ENCODE measurements around the gene KIF26B. TPM values are rescaled to one million over a fixed set of nuclear protein-coding genes. Genes with fewer than 3 reads are reported as not detected.

KIF26B gene
- total RNA-seq, 1 experiment from 2014 or later, result 1.6 TPM

- intact Hi-C loops (cut with micrococcal nuclease), result no loop called here
- CTCF ChIA-PET, result no interaction called here
- H3K9me3 Mint-ChIP-seq (ENCODE audit: unreplicated experiment), result peaks cover 12% of the 10 kb centered on the region
- no peaks in the 10 kb centered on the region for H3K4me1 Mint-ChIP-seq (ENCODE audit: insufficient read depth, unreplicated experiment)
- no peaks in the 10 kb centered on the region for H3K27me3 Mint-ChIP-seq (ENCODE audit: insufficient read depth, unreplicated experiment)
- no peak overlapping the region for H3K4me3 Mint-ChIP-seq (ENCODE audit: unreplicated experiment)
- BruUV-seq (replicated peaks), result no TSS peak
- H3K27ac Mint-ChIP-seq (ENCODE audit: low read depth, unreplicated experiment), result no peak overlapping the region
- no peak for TF ChIP-seq CTCF (IDR thresholded peaks at IDR 0.05; ENCODE audit: unreplicated experiment)
- no peak for DNase-seq (ENCODE audit: unreplicated experiment)
- H3K36me3 Mint-ChIP-seq (ENCODE audit: insufficient read depth, unreplicated experiment), result no peaks in the 10 kb centered on the region
- POLR2A ChIA-PET, result interaction anchor here (0.6 to 0.7 kb wide), 2 partner anchors 12 to 669 kb away, joined by 3 to 4 read pairs; no protein-coding TSS in a partner anchor
Observed at GRCh38 chr1:245212221-245212710, 57.5 kb downstream of the KIF26B start.

GRCh38 chr1:245213066-245213831, 58.5 kb downstream of the KIF26B start:
- no peak for TF ChIP-seq CTCF (IDR thresholded peaks at IDR 0.05; ENCODE audit: unreplicated experiment)
- no peaks in the 10 kb centered on the region for H3K4me1 Mint-ChIP-seq (ENCODE audit: insufficient read depth, unreplicated experiment)
- no peaks in the 10 kb centered on the region for H3K27me3 Mint-ChIP-seq (ENCODE audit: insufficient read depth, unreplicated experiment)
- intact Hi-C loops (cut with micrococcal nuclease), result no loop called here
- no peak overlapping the region for H3K4me3 Mint-ChIP-seq (ENCODE audit: unreplicated experiment)
- no peak overlapping the region for H3K27ac Mint-ChIP-seq (ENCODE audit: low read depth, unreplicated experiment)
- POLR2A ChIA-PET, result interaction anchor here (0.6 kb wide), 1 partner anchor 668 kb away, joined by 3 read pairs; no protein-coding TSS in a partner anchor
- no peak for DNase-seq (ENCODE audit: unreplicated experiment)
- H3K9me3 Mint-ChIP-seq (ENCODE audit: unreplicated experiment), result peaks cover 8% of the 10 kb centered on the region
- no peaks in the 10 kb centered on the region for H3K36me3 Mint-ChIP-seq (ENCODE audit: insufficient read depth, unreplicated experiment)
- CTCF ChIA-PET, result interaction anchor here (0.6 kb wide), 1 partner anchor 648 kb away, joined by 3 read pairs; no protein-coding TSS in a partner anchor
- no TSS peak for BruUV-seq (replicated peaks)

DNA sequence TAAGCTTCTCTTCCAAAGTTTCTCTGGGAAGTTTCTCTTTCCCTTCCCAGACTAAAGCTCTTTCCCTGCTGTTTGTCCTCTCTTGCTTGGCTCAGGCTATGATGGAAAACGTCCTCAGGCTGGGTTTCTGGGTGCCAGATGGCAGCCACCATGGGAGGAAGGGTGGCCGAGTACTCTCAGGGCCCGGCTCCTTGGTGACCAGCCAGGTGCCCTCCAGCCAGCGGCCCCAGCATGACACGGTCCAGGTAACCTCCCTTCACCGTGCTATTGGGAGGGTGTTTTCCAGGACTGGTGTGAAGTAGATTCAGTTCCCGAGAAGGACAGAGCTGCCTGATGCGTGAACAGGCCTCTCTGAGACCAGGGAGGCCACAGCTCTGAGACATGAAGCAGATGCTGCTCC, 60.3 kb downstream of the KIF26B start:
- no peaks in the 10 kb centered on the region for H3K9me3 Mint-ChIP-seq (ENCODE audit: unreplicated experiment)
- TF ChIP-seq CTCF (IDR thresholded peaks at IDR 0.05; ENCODE audit: unreplicated experiment), result no peak
- intact Hi-C loops (cut with micrococcal nuclease), result no loop called here
- no peak overlapping the region for H3K27ac Mint-ChIP-seq (ENCODE audit: low read depth, unreplicated experiment)
- CTCF ChIA-PET, result interaction anchor here (0.6 to 1.5 kb wide), 2 partner anchors 19 to 788 kb away, joined by 3 to 4 read pairs; no protein-coding TSS in a partner anchor
- POLR2A ChIA-PET, result no interaction called here
- DNase-seq (ENCODE audit: unreplicated experiment), result no peak
- no peak overlapping the region for H3K4me3 Mint-ChIP-seq (ENCODE audit: unreplicated experiment)
- H3K4me1 Mint-ChIP-seq (ENCODE audit: insufficient read depth, unreplicated experiment), result no peaks in the 10 kb centered on the region
- H3K36me3 Mint-ChIP-seq (ENCODE audit: insufficient read depth, unreplicated experiment), result no peaks in the 10 kb centered on the region
- BruUV-seq (replicated peaks), result no TSS peak
- no peaks in the 10 kb centered on the region for H3K27me3 Mint-ChIP-seq (ENCODE audit: insufficient read depth, unreplicated experiment)

- H3K4me3 Mint-ChIP-seq (ENCODE audit: unreplicated experiment), result no peak overlapping the region
- DNase-seq (ENCODE audit: unreplicated experiment), result no peak
- H3K27me3 Mint-ChIP-seq (ENCODE audit: insufficient read depth, unreplicated experiment), result no peaks in the 10 kb centered on the region
- H3K36me3 Mint-ChIP-seq (ENCODE audit: insufficient read depth, unreplicated experiment), result no peaks in the 10 kb centered on the region
- no TSS peak for BruUV-seq (replicated peaks)
- H3K4me1 Mint-ChIP-seq (ENCODE audit: insufficient read depth, unreplicated experiment), result no peaks in the 10 kb centered on the region
- no peaks in the 10 kb centered on the region for H3K9me3 Mint-ChIP-seq (ENCODE audit: unreplicated experiment)
- no peak for TF ChIP-seq CTCF (IDR thresholded peaks at IDR 0.05; ENCODE audit: unreplicated experiment)
- ChIA-PET POLR2A (interaction anchor here (1.3 kb wide), 1 partner anchor 14 kb away, joined by 3 read pairs; no protein-coding TSS in a partner anchor), CTCF (interaction anchor here (0.5 to 1.2 kb wide), 4 partner anchors 63 to 531 kb away, joined by 3 to 8 read pairs (median 4); no protein-coding TSS in a partner anchor)
- H3K27ac Mint-ChIP-seq (ENCODE audit: low read depth, unreplicated experiment), result no peak overlapping the region
- intact Hi-C loops (cut with micrococcal nuclease), result no loop called here
Observed at GRCh38 chr1:245216366-245217115, 61.8 kb downstream of the KIF26B start.
